Pancreas (tissue), 10 donors: ENCODE results near the gene B4GALT6. TPM values are rescaled to one million over a fixed set of nuclear protein-coding genes. Genes with fewer than 3 reads are reported as not detected.

Experiments used
- ATAC-seq, 4 donors: fragments of 200-7000 bp; cut with Tn5 transposase; one replicate each; pipeline versions ENCODE4 v1.8.0 to v1.9.1; 2020; ENCODE audit warnings: mild to moderate bottlenecking in 4 of 4, moderate library complexity in 4 of 4
- DNase-seq, 6 donors: peaks; one replicate each; pipeline ENCODE4 v3.0.0-alpha.2; 2020
- FAIRE-seq: peaks from 2 replicates; lab custom pipeline; 2012; peaks lifted over from hg19 to GRCh38; lab: Jason Lieb, UNC
- H3K27ac ChIP-seq, 4 donors: fragments of 200-600 bp; sonication (generic); 1 replicate in 3 of 4; 2 replicates in 1 of 4; pipeline versions ENCODE4 v1.5.0 to v1.8.0; 2020
- H3K27me3 ChIP-seq, 4 donors: fragments of 200-600 bp; one replicate each; pipeline ENCODE4 v1.8.0; 2021
- H3K36me3 ChIP-seq, 3 donors: fragments of 200-600 bp; sonication (generic) in 1 of 3; one replicate each; pipeline versions ENCODE4 v1.5.0 to v1.8.0; 2020 to 2021
- H3K4me1 ChIP-seq, 3 donors: fragments of 200-600 bp; one replicate each; pipeline ENCODE4 v1.8.0; 2021
- H3K4me3 ChIP-seq, 4 donors: fragments of 200-600 bp; sonication (generic) in 2 of 4; one replicate each; pipeline versions ENCODE4 v1.5.0 to v1.8.0; 2020 to 2021
- H3K9me3 ChIP-seq, 4 donors: fragments of 200-600 bp; one replicate each; pipeline ENCODE4 v1.8.0; 2021
- WGBS, 2 donors: extraction: QIAGEN DNeasy Blood & Tissue Kit; methylation state at CpG; one replicate each; pipeline ENCODE4 v1.1.7; 2013; 5-methylcytosine and 5-hydroxymethylcytosine counted together
- intact Hi-C, 3 donors: fragments of 100-400 bp; cut with DNase I; formaldehyde crosslinking; loops; one replicate each; pipeline versions ENCODE4 v1.11.1 to v1.14.2; 2022
- polyA plus RNA-seq, 2 donors: library from polyadenylated mRNA; stranded (reverse); fragments of 200-250 nt; gene quantifications; one replicate each; pipeline ENCODE4 v1.2.3, GENCODE V29; 2013
- total RNA-seq, 6 donors: library from RNA; stranded (reverse); fragmentation: NEBNext Ultra II Directional in 4 of 6; extraction: Animal tissue kit (Norgen Biotek cat#: 25700) in 4 of 6; gene quantifications; one replicate each; pipeline versions ENCODE4 v1.2.1 to v1.2.4, GENCODE V29; 2021 to 2023
- TF ChIP-seq, protein P1 (sequence below), 4 donors: fragments of 200-600 bp; sonication (generic) in 3 of 4; IDR thresholded peaks; one replicate each; pipeline versions ENCODE4 v1.5.0 to v1.8.0; 2021; ENCODE audit warnings: antibody characterized with exemption in 4 of 4
- donor health status: healthy with polysubstance abuse.
- donor health status: DM: no; HTN: no; CAD: no; lungs with moderate emphysema.
- donor health status: DM: no; HTN: no; CAD: no.
- donor health status: control.
- donor health status: control.
- donor health status: Bipolar disorder and iron deficiency.
- donor health status: DM: yes; HTN: yes; CAD: no.
- donor health status: DM: no; HTN: no; CAD: no.
- donor health status: DM: no; HTN: no; CAD: no.
- donor health status: DM: yes; HTN: yes; CAD: no.

The B4GALT6 gene
- total and polyA plus RNA-seq, 8 donors = 0.79 to 4.6 (median 2.8) TPM

- FAIRE-seq = no peak
- no peak for ATAC-seq
- DNase-seq = no peak
- WGBS, 2 donors = 96 to 97% methylated on average over 4 of the region's 4 CpGs
- no peaks in the 10 kb centered on the region for H3K9me3 ChIP-seq
- TF ChIP-seq, protein P1, sequence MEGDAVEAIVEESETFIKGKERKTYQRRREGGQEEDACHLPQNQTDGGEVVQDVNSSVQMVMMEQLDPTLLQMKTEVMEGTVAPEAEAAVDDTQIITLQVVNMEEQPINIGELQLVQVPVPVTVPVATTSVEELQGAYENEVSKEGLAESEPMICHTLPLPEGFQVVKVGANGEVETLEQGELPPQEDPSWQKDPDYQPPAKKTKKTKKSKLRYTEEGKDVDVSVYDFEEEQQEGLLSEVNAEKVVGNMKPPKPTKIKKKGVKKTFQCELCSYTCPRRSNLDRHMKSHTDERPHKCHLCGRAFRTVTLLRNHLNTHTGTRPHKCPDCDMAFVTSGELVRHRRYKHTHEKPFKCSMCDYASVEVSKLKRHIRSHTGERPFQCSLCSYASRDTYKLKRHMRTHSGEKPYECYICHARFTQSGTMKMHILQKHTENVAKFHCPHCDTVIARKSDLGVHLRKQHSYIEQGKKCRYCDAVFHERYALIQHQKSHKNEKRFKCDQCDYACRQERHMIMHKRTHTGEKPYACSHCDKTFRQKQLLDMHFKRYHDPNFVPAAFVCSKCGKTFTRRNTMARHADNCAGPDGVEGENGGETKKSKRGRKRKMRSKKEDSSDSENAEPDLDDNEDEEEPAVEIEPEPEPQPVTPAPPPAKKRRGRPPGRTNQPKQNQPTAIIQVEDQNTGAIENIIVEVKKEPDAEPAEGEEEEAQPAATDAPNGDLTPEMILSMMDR (IDR thresholded peaks at IDR 0.05) = no peak
- H3K27me3 ChIP-seq = no peaks in the 10 kb centered on the region
- H3K27ac ChIP-seq = no peak overlapping the region
- no peaks in the 10 kb centered on the region for H3K36me3 ChIP-seq
- intact Hi-C loops = no loop called here
- no peak overlapping the region for H3K4me3 ChIP-seq
- H3K4me1 ChIP-seq = no peaks in the 10 kb centered on the region
Measured at GRCh38 chr18:31630549-31630948, 53.8 kb downstream of the B4GALT6 start.

DNA sequence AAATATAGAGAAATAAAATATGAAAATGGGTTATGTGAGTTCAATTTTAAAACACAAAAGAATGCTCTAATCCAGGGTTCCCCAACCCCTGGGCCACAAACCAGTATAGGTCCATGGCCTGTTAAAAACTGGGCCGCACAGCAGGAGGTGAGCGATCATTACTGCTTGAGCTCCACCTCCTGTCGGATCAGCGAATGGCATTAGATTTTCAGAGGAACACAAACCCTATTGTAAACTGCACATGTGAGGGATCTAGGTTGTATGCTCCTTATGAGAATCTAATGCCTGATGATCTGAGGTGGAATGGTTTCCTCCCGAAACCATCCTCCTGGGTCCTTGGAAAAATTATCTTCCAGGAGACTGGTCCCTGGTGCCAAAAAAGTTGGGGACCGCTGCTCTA, 58.0 kb downstream of the B4GALT6 start:
- no peak overlapping the region for H3K27ac ChIP-seq
- intact Hi-C loops = no loop called here
- H3K27me3 ChIP-seq = no peaks in the 10 kb centered on the region
- no peaks in the 10 kb centered on the region for H3K4me1 ChIP-seq
- DNase-seq (no peak), ATAC-seq (peak in 1 of 4 donors; percentile 41), FAIRE-seq (no peak)
- no peaks in the 10 kb centered on the region for H3K9me3 ChIP-seq
- no peaks in the 10 kb centered on the region for H3K36me3 ChIP-seq
- WGBS, 2 donors = 94 to 98% methylated on average over 6 of the region's 6 CpGs
- no peak overlapping the region for H3K4me3 ChIP-seq
- TF ChIP-seq, protein P1 (IDR thresholded peaks at IDR 0.05) = no peak

- no peak for DNase-seq
- ATAC-seq = no peak
- intact Hi-C loops = no loop called here
- no peak for FAIRE-seq
- H3K36me3 ChIP-seq = no peaks in the 10 kb centered on the region
- no peak overlapping the region for H3K4me3 ChIP-seq
- H3K27me3 ChIP-seq = no peaks in the 10 kb centered on the region
- no peaks in the 10 kb centered on the region for H3K4me1 ChIP-seq
- 83 to 88% methylated on average over 13 of the region's 13 CpGs for WGBS, 2 donors
- TF ChIP-seq, protein P1 (IDR thresholded peaks at IDR 0.05) = no peak
- no peak overlapping the region for H3K27ac ChIP-seq
- no peaks in the 10 kb centered on the region for H3K9me3 ChIP-seq
Measured at GRCh38 chr18:31624892-31625640, 59.3 kb downstream of the B4GALT6 start.

DNA sequence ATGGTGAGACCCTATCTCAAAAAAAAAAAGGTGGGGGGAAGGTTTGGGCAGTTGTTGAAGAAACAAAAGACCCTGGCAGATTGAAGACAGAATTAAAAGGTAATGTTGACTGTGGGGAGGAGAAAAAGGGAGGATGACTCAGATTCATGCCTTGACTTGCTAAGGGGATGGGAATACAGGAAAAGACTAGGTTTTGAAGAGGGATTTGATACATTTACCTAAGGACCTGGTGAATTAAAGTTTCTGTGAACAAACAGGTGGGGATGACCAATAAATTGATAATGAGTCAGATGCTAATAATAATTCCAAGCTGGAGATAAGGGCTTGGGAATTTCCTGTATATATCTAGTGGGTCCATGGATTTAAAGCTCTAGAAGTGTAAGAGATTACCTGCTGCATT, 65.1 kb downstream of the B4GALT6 start:
- ATAC-seq (no peak), FAIRE-seq (no peak), DNase-seq (no peak)
- TF ChIP-seq, protein P1 (IDR thresholded peaks at IDR 0.05) = no peak
- no peak overlapping the region for H3K4me3 ChIP-seq
- no peaks in the 10 kb centered on the region for H3K27me3 ChIP-seq
- no peaks in the 10 kb centered on the region for H3K36me3 ChIP-seq
- no peaks in the 10 kb centered on the region for H3K4me1 ChIP-seq
- H3K9me3 ChIP-seq = no peaks in the 10 kb centered on the region
- intact Hi-C loops = no loop called here
- no peak overlapping the region for H3K27ac ChIP-seq

DNA sequence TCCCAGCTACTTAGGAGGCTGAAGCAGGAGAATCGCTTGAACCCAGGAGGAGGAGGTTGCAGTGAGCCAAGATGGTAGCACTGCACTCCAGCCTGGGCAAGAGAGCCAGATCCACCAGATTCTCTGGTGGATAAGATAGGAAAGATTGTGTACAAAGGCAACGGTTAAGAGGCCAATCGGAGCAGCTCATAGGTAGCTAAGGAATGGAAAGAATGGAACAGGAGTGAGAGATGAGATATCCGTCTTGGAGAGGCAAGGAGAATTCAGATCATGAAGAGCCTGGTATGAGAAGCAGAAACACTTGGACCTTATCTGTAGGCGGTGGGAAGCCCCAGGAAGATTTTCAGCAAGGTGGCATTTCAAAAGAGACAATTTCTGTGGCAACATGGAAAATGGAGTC, 65.6 kb downstream of the B4GALT6 start:
- WGBS, 2 donors = 86 to 93% methylated on average over 5 of the region's 5 CpGs
- intact Hi-C loops = no loop called here
- Histone ChIP-seq H3K27me3 (no peaks in the 10 kb centered on the region), H3K4me3 (no peak overlapping the region), H3K9me3 (no peaks in the 10 kb centered on the region), H3K4me1 (no peaks in the 10 kb centered on the region), H3K36me3 (no peaks in the 10 kb centered on the region), H3K27ac (no peak overlapping the region)
- TF ChIP-seq, protein P1 (IDR thresholded peaks at IDR 0.05) = no peak
- DNase-seq = no peak
- no peak for ATAC-seq
- FAIRE-seq = no peak
